ENCODE measurements around the gene UQCRHL.
"Not testable (repeated sequence)": the region's sequence is repeated elsewhere in the genome, so short reads cannot be mapped to it uniquely, and the experiment has no call there.

UQCRHL gene

DNA sequence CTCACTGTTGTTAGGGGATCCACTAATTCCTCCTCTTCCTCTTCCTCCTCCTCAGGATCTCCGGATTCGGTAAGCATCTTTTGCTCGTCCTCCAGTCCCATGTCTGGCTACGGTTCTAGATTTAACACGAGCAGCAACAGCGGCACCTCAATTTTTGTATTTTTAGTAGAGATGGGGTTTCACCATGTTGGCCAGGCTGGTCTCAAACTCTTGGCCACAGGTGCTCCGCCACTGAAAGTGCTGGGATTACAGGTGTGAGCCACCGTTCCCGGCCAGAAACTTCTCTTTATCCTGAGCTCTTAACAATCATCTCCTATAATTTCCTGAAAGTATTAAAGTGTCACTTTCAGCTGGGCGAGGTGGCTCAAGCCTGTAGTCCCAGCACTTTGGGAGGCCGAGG, at the start of gene UQCRHL:
UQCRHL (minus strand) TSS at position 101 of the 400 bp plus-strand sequence; CDS start at position 101, 0 bp downstream.
- H3K4me3 ChIP-seq (ENCODE audit: low read length), result not testable (repeated sequence)

DNA sequence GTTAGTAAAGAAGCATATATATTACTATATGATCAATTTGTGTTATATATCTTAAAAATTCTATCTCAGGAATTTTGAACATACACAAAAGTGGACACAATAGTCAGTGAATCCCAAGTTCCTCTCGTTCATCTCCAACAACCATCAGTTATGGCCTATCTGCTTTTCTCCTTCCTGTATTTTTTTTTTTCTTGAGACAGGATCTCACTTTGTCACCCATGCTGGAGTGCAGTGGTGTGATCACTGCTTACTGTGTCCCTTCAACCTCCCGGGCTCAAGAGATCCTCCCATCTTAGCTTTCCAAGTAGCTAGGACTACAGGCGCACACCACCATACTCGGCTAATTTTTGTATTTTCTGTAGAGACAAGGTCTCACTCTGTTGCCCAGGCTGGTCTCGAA, 49.4 kb upstream of the UQCRHL start:
- no peak for TF ChIP-seq ZNF274 (IDR thresholded peaks at IDR 0.05; ENCODE audit: low read depth, low read length)
- no peak overlapping the region for H3K4me3 ChIP-seq (ENCODE audit: low read length)

DNA sequence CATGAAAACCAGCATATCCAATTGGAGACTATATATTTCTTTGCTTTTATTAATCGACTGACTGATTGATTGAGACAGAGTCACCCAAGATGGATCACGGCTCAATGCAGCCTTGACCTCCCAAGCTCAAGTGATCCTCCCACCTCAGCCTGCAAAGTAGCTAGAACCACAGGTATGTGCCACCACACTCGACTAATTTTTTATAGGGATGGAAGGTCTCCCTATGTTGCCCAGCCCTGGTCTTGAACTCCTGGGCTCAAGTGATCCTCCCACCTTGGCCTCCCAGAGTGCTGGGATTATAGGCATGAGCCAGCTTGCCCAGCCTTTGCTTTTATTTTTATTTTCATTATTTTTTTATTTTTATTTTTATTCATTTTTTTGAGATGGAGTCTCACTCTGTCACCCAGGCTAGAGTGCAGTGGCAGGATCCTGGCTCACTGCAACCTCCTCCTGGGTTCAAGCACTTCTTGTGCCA, 45.4 kb upstream of the UQCRHL start:
- TF ChIP-seq ZNF274 (IDR thresholded peaks at IDR 0.05; ENCODE audit: low read depth, low read length), result no peak
- H3K4me3 ChIP-seq (ENCODE audit: low read length), result no peak overlapping the region

DNA sequence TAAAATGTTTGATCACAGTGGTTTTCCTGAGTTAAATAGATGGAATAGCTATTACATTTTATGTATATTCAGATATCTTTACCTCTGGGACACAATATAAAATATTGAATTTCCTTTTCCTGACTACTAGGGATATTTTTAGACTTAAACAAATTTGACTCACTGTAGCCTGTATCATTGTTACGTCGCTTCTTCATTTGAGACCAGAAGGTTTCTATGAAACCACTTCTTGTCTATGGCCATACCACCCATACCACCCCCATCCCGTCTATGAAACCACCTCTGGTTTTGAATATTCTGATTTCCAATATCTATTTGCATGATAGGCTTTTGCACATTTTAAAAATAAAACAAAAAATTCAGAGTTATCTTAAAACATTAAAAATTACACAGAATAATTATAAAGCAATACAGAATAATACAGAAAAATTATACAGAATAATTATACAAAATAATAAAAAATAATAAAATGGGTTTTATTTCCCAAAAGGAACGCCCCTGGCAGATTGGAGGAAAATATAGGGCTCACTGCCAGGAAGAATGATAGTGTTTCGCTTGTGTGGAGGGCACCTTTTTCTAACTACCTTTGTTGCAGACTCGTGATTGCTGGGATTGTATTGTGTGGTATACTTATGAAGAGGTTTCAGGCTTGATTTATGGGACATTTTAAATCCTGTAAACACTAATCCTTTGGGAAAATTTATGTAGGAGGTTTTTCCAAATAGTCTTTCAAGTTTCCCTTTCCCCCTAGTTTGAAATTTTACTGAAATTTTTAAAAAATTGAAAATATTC, 44.8 kb upstream of the UQCRHL start:
- H3K4me3 ChIP-seq (ENCODE audit: low read length), result peak overlapping the region; percentile 46; the same call in 1 of the 2 replicates
- no peak for TF ChIP-seq ZNF274 (IDR thresholded peaks at IDR 0.05; ENCODE audit: low read depth, low read length)

DNA sequence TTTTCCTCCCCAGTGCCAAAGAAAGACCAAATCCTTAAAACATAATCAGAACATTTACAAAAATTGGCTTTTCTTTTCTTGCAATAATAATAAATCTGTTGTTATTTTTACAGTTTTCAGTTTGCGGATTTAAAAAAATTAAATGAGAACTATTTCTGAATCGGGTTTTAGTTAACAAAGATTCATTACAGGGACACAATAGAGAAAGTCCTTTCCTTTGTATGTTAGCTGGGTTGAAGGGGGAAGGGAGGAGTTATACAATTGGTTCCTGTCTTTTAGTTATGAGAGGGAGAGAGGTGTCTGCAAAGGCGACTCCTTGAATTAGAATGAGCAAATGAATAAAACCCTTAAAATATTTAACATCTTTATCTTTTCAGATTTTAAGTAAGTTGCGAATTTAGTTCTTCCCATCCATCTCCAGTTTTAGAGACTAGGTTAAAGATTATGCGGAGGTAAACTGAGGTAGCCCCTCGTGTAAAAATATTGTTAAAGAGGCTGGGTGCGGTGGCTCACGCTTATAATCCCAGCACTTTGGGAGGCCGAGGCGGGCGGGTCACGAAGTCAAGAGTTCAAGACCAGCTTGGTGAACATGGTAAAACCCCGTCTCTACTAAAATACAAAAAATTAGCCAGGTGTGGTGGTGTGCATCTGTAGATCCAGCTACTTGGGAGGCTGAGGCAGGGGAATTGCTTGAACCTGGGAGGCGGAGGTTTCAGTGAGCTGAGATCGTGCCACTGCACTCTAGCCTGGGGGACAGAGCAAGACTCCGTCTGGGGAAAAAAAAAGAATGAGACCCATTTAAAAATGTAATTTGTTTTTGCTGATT, 44.0 kb upstream of the UQCRHL start:
- no peak for TF ChIP-seq ZNF274 (IDR thresholded peaks at IDR 0.05; ENCODE audit: low read depth, low read length)
- H3K4me3 ChIP-seq (ENCODE audit: low read length), result peak overlapping the region; percentile 46; the same call in 1 of the 2 replicates

DNA sequence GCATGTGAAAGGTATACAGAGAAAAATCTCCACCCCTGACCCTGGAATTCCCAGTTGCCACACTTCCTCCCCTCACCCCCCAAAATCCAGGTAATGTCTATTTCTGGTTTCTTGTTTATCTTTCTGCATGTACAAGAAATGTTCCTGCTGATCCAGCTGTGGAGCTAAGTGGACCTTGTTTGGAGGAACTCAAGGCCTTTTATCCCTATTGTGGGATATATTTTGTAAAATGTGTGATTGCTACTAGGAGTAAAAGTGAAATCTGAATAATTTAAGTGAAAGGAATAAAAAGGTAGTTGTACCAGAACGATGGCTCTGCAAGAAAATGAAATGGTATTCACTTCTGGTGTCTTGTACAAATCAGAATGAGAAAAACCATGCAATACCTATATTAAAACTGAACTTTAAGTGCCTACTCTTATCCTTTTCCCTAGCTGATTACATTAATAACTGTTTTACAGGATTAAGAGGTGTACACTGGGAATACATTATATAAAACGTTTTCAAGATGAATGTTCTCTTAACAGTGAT, 43.1 kb upstream of the UQCRHL start:
- TF ChIP-seq ZNF274 (IDR thresholded peaks at IDR 0.05; ENCODE audit: low read depth, low read length), result no peak
- H3K4me3 ChIP-seq (ENCODE audit: low read length), result peak overlapping the region; percentile 76

DNA sequence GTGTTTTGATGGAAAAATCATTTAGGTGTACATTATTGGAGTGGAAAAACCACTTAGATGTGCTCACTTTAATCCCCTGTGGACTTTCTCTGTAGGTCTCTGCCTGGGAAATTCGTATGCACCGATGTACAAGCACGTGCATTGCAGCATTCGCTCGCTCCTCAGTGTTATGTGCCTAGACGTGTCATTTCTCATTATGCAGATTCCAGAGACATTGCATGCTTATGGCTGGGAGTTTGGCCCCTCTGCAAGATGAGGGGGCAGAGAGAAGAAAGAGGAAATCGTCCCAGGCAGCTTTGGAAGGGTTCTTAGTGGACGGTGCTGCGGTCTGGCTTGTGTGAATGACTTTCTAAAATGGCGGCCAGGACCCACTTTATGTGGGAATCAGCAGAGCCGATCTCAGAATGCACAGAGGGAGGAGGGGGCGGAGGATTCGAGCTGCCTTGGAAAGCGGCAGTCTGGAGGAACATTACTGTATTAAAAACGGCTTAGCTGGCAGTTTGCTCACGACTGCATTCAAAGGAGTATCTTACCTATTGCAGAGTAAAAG, 42.4 kb upstream of the UQCRHL start:
- peak overlapping the region; percentile 76 for H3K4me3 ChIP-seq (ENCODE audit: low read length)
- no peak for TF ChIP-seq ZNF274 (IDR thresholded peaks at IDR 0.05; ENCODE audit: low read depth, low read length)

DNA sequence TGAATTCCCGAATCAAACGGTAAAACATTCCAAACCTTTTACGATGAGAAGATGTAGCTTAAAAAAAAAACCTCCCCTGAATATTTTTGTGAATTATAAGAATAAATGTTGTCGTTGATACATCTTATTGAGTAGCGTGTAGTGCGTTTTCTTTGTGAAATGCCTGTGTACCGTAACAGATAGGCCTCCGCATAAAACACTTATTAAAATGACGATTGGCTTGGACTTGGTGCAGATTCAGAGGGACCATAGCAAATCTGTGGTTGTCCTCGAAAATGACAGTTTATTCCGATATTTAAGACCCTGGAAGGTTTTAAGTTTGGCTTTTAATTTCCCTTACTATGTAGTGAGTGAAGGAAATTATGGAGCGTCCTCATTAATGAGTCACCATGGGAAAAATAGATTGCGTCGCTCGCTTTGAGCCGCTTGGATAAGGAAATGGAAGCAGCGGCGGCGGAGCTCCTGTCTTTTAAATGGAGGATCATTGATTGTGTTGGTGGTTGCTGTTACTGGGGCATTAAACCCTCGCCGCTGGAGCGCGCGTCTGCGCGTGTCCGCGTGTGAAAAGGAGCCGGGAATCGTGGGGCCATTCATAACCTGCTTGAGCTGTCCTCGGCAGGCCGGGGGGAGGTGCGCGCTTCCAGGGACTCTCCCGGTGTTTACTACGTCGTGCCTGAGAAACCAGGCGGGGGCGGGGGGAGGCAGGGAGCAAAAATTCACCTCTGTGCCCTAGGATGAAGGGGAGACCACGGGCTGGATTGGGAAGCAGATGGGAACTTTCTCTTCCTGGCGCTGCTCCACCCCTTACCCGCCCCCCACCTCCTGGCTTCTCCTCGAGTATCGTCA, 41.7 kb upstream of the UQCRHL start:
- H3K4me3 ChIP-seq (ENCODE audit: low read length), result peak overlapping the region; percentile 76
- TF ChIP-seq ZNF274 (IDR thresholded peaks at IDR 0.05; ENCODE audit: low read depth, low read length), result no peak

DNA sequence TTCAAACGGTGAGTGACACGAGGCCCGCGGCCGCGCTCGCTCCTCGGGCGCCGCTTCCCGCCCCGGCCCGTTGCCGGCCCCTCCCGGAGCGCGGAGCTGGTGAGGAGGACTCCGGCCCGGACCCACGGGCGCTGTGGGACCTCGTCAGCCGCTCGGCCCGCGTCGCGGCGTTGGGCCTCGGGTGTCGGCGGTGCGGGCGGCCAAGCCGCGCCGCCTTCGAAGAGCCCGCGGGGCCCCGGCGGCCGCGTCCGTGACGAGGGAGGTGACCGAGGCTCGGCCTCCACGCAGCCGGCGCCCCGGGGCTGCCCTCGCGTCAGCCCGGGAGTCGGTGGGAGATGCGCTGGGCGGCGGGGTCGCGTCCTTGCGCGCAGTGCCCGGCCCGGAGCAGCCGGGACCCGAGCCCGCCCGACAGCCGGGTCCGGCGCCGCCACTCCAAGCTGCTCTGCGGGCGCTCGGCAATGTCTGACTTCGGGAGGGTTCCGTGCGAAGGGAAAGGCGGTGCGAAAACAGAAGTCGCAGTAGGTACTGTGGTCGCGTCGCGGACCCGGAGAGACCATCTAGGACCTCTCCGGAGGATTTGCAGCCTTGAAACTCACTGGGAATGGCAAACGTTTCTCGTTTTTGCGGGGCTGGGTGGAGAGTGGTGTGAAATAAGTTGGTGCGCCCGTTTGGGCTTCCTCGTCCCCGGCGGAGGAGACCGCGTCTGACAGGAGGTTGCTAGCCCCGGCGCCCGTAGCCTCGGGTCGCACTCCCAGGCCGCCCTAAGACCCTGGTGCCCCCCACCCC, 40.9 kb upstream of the UQCRHL start:
- TF ChIP-seq ZNF274 (IDR thresholded peaks at IDR 0.05; ENCODE audit: low read depth, low read length), result no peak

DNA sequence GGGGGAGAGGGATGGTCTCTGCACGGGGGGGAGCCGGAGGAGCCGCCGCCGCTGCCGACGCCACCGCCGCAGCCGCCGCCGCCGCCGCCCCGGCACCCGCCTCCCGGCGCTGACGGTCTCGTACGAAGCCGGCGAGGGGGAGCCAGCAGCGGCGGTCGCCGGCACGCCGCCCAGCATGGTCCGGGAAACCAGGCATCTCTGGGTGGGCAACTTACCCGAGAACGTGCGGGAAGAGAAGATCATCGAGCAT, 40.4 kb upstream of the UQCRHL start:
- no peak for TF ChIP-seq ZNF274 (IDR thresholded peaks at IDR 0.05; ENCODE audit: low read depth, low read length)
- peak overlapping the region; percentile 76 for H3K4me3 ChIP-seq (ENCODE audit: low read length)

More for the DNA sequence above, 40.9 kb upstream of the UQCRHL start:
- peak overlapping the region; percentile 76 for H3K4me3 ChIP-seq (ENCODE audit: low read length)

DNA sequence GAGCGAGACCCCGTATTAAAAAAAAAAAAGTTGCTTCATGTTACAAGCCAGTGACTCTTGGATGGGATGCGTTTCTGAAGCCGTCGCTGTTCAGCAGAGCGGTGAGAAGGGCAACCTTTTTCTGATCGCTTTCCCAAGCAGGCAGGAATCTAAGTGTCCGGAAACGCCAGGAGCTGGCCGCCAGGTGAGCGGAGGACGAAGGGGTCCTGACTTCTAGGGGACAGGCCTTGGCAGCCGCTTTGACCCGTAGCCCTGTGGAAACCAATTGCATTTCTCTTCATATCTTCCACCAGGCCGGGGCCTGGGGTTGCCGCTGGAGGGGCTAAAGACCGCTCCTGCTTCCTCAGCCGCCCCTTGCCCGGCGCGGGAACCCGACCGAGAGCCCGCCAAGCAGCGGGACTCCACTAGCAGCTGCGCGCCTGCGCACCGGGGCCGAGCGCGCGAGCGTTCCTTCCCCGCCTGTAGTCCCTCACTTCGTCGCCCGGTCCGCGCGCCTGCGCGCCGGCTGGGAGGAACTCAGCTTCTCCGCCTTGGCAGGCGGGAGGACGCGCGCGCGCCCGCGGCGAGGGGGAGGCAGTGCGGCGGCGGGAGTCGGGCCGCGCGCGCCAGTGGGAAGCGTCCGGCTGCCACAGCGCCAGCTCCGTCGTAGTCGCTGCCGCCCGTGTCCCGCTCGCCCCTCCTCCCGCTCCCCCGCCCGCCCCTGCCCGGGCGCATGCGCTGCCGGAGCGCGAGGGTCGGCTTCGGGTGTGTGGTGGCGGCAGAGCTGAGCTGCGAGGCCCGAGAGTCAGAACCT, 39.8 kb upstream of the UQCRHL start, which contains the start of gene SPEN:
SPEN (plus strand) TSS at position 608 of the 793 bp plus-strand sequence. CDS start 361 bp downstream, outside the sequence.
- no peak for TF ChIP-seq ZNF274 (IDR thresholded peaks at IDR 0.05; ENCODE audit: low read depth, low read length)
- H3K4me3 ChIP-seq (ENCODE audit: low read length), result peak within 1 kb of the TSS; percentile 89

DNA sequence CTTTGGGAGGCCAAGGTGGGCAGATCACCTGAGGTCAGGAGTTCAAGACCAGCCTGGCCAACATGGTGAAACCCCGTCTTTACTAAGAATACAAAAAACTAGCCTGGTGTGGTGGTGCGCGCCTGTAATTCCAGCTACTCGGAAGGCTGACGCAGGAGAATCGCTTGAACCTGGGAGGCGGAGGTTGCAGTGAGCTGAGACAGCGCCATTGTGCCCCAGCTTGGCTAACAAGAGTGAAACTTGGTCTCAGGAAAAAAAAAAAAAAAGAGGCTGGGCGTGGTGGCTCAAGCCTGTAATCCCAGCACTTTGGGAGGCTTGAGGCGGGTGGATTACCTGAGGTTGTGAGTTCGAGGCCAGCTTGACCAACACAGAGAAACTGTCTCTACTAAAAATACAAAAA, 38.6 kb upstream of the UQCRHL start:
- not testable (repeated sequence) for H3K4me3 ChIP-seq (ENCODE audit: low read length)

Data from GM08714 (cell line).